Type B pancreatic cell (in vitro differentiated cells): ENCODE data around the gene STK33. TPM values are rescaled to one million over a fixed set of nuclear protein-coding genes. Genes with fewer than 3 reads are reported as not detected.

Experiments used
- DNase-seq: peaks from one replicate; pipeline ENCODE4 v3.0.0; 2021; ENCODE audit warnings: mixed read lengths; ENCODE audit not compliant: unreplicated experiment; ENCODE audit errors: extremely low spot score
- H3K27ac Mint-ChIP-seq: 2 replicates; pipeline ENCODE4 v1.8.0; 2021; ENCODE audit warnings: mild to moderate bottlenecking, mixed read lengths
- H3K27me3 Mint-ChIP-seq: 2 replicates; pipeline ENCODE4 v1.8.0; 2021; ENCODE audit warnings: mixed read lengths
- H3K36me3 Mint-ChIP-seq: 2 replicates; pipeline ENCODE4 v1.8.0; 2021; ENCODE audit warnings: mixed read lengths
- H3K4me1 Mint-ChIP-seq: one replicate; pipeline ENCODE4 v1.8.0; 2021; ENCODE audit warnings: mixed read lengths; ENCODE audit not compliant: unreplicated experiment
- H3K4me3 Mint-ChIP-seq: 2 replicates; pipeline ENCODE4 v1.8.0; 2021; ENCODE audit warnings: mild to moderate bottlenecking, mixed read lengths
- H3K9me3 Mint-ChIP-seq: 2 replicates; pipeline ENCODE4 v1.8.0; 2021; ENCODE audit warnings: mixed read lengths
- CTCF ChIP-seq: fragments of 200-600 bp; sonication (generic); conservative IDR thresholded peaks from 2 replicates; pipeline ENCODE4 v1.5.0; 2021; ENCODE audit warnings: antibody characterized with exemption, mild to moderate bottlenecking
- total RNA-seq: library from RNA; stranded (reverse); gene quantifications from 2 replicates; pipeline ENCODE4 v1.2.1, GENCODE V29; 2021; ENCODE audit warnings: low replicate concordance

Gene STK33
- total RNA-seq, 1 donor from 2014 or later, result 20.3 TPM

DNA sequence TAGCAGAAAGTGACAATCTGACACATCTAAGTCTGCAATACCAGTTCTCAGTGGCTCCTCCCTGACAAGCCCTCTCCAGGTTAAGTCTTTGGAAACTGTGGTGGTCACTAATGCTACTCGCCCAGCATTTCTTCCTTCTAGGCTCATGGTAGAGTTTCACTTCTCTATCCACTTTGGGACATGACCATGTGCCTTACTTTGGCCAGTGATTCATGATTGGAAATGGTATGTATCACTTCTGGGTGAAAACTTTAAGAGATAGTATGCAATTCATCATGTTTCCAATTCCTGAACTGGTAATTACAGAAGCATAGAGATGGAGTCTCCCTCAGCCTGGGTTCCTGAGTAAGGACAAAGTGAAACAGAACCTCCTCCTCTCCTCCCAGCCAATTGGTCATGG lies 178.8 kb downstream of the STK33 start:
- no peaks in the 10 kb centered on the region for H3K36me3 Mint-ChIP-seq

GRCh38 chr11:8408151-8408941 lies 185.7 kb downstream of the STK33 start:
- Mint-ChIP-seq H3K36me3 (no peaks in the 10 kb centered on the region), H3K4me1 (no peaks in the 10 kb centered on the region), H3K27ac (no peak overlapping the region), H3K4me3 (no peak overlapping the region), H3K27me3 (no peaks in the 10 kb centered on the region), H3K9me3 (no peaks in the 10 kb centered on the region)
- no peak for DNase-seq
- no peak for TF ChIP-seq CTCF

More for the DNA sequence above, 178.8 kb downstream of the STK33 start:
- TF ChIP-seq CTCF, result no peak
- no peak for DNase-seq
- Mint-ChIP-seq H3K9me3 (no peaks in the 10 kb centered on the region), H3K27me3 (no peaks in the 10 kb centered on the region), H3K4me1 (no peaks in the 10 kb centered on the region), H3K27ac (no peak overlapping the region), H3K4me3 (no peak overlapping the region)

DNA sequence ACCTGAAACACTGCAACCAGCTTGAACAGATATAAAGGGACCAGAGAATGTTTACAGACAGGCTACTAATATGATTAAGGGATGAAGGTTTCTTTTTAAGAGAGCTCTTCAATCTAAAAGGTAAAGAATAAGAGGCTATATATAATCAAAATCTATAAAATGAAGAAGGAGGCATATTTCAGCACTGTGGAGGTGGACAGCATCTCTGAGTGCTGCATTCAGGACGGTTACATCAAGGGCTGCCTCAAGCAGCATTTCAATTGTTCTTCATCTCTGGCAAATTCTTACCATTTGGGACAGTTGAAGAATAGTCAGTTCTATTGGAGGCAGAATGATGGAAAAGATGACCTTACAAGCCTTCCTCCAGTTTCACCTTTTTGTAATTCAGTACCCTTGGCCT lies 190.7 kb downstream of the STK33 start:
- no peaks in the 10 kb centered on the region for H3K4me1 Mint-ChIP-seq
- no peak for TF ChIP-seq CTCF
- peaks cover 5% of the 10 kb centered on the region for H3K9me3 Mint-ChIP-seq
- DNase-seq, result no peak
- no peaks in the 10 kb centered on the region for H3K36me3 Mint-ChIP-seq
- no peaks in the 10 kb centered on the region for H3K27me3 Mint-ChIP-seq
- H3K4me3 Mint-ChIP-seq, result no peak overlapping the region
- H3K27ac Mint-ChIP-seq, result no peak overlapping the region

GRCh38 chr11:8392886-8393285 lies 201.1 kb downstream of the STK33 start:
- no peak overlapping the region for H3K4me3 Mint-ChIP-seq
- no peak overlapping the region for H3K27ac Mint-ChIP-seq
- DNase-seq, result no peak
- no peak for TF ChIP-seq CTCF
- no peaks in the 10 kb centered on the region for H3K9me3 Mint-ChIP-seq
- H3K27me3 Mint-ChIP-seq, result no peaks in the 10 kb centered on the region
- H3K4me1 Mint-ChIP-seq, result peaks cover 5% of the 10 kb centered on the region
- H3K36me3 Mint-ChIP-seq, result peaks cover 6% of the 10 kb centered on the region

- Mint-ChIP-seq H3K36me3 (peaks cover 6% of the 10 kb centered on the region), H3K27me3 (no peaks in the 10 kb centered on the region), H3K9me3 (no peaks in the 10 kb centered on the region), H3K4me3 (no peak overlapping the region), H3K27ac (no peak overlapping the region), H3K4me1 (peaks cover 5% of the 10 kb centered on the region)
- DNase-seq, result no peak
- TF ChIP-seq CTCF, result no peak
Measured at GRCh38 chr11:8392166-8392565, 201.9 kb downstream of the STK33 start.
